ENCODE measurements around the gene CACNA1C.

The CACNA1C gene

DNA sequence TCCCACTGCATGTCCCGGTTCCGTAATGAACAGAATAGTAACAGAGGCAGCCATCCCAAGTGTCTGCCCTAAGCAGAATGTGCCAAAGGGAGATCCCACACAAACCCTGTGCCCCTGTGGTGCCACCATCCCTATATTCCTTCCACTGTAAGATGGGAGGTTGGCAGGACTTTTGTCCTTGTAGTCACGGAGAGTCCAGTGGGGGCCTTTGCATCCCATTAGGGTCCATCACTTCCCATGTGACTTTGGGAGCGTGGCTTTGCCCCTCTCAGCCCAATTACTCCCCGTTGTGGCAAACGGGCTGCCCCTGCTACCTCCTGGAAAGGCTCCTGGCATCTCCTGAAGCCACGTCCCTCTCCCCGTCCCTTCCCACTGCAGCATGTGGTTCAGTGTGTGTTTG is 552.5 kb downstream of the CACNA1C start:
- Histone ChIP-seq H3K27ac (no peak overlapping the region), H3K79me2 (ENCODE audit: insufficient read depth, low read depth) (no peaks in the 10 kb centered on the region), H3K36me3 (ENCODE audit: insufficient read depth) (no peaks in the 10 kb centered on the region), H3K4me2 (no peak overlapping the region), H3K27me3 (ENCODE audit: insufficient read depth, low read depth) (no peaks in the 10 kb centered on the region), H4K20me1 (ENCODE audit: insufficient read depth) (no peaks in the 10 kb centered on the region), H3K4me3 (IDR thresholded peaks at IDR 0.05; ENCODE audit: insufficient read depth, low read depth, low read length) (no peak overlapping the region), H3K9ac (no peak overlapping the region), H3K4me1 (ENCODE audit: low read depth, poor library complexity, severe bottlenecking) (no peaks in the 10 kb centered on the region), H2AFZ (ENCODE audit: low read depth) (no peak overlapping the region)
- TF ChIP-seq, protein P1, sequence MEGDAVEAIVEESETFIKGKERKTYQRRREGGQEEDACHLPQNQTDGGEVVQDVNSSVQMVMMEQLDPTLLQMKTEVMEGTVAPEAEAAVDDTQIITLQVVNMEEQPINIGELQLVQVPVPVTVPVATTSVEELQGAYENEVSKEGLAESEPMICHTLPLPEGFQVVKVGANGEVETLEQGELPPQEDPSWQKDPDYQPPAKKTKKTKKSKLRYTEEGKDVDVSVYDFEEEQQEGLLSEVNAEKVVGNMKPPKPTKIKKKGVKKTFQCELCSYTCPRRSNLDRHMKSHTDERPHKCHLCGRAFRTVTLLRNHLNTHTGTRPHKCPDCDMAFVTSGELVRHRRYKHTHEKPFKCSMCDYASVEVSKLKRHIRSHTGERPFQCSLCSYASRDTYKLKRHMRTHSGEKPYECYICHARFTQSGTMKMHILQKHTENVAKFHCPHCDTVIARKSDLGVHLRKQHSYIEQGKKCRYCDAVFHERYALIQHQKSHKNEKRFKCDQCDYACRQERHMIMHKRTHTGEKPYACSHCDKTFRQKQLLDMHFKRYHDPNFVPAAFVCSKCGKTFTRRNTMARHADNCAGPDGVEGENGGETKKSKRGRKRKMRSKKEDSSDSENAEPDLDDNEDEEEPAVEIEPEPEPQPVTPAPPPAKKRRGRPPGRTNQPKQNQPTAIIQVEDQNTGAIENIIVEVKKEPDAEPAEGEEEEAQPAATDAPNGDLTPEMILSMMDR (conservative IDR thresholded peaks at IDR 0.05; ENCODE audit: low read depth, low read length): no peak

- Histone ChIP-seq H3K27ac (no peak overlapping the region), H3K9ac (no peak overlapping the region), H2AFZ (ENCODE audit: low read depth) (no peak overlapping the region), H3K27me3 (ENCODE audit: insufficient read depth, low read depth) (no peaks in the 10 kb centered on the region), H3K4me2 (no peak overlapping the region), H4K20me1 (ENCODE audit: insufficient read depth) (no peaks in the 10 kb centered on the region), H3K36me3 (ENCODE audit: insufficient read depth) (no peaks in the 10 kb centered on the region), H3K79me2 (ENCODE audit: insufficient read depth, low read depth) (no peaks in the 10 kb centered on the region), H3K4me3 (IDR thresholded peaks at IDR 0.05; ENCODE audit: insufficient read depth, low read depth, low read length) (no peak overlapping the region), H3K4me1 (ENCODE audit: low read depth, poor library complexity, severe bottlenecking) (no peaks in the 10 kb centered on the region)
- TF ChIP-seq, protein P1 (conservative IDR thresholded peaks at IDR 0.05; ENCODE audit: low read depth, low read length): no peak
Observed at GRCh38 chr12:2606186-2606910, 553.6 kb downstream of the CACNA1C start.

- no peaks in the 10 kb centered on the region for H3K27me3 ChIP-seq (ENCODE audit: insufficient read depth, low read depth)
- TF ChIP-seq, protein P1 (conservative IDR thresholded peaks at IDR 0.05; ENCODE audit: low read depth, low read length): no peak
- no peaks in the 10 kb centered on the region for H4K20me1 ChIP-seq (ENCODE audit: insufficient read depth)
- H3K79me2 ChIP-seq (ENCODE audit: insufficient read depth, low read depth): no peaks in the 10 kb centered on the region
- no peak overlapping the region for H3K27ac ChIP-seq
- no peaks in the 10 kb centered on the region for H3K36me3 ChIP-seq (ENCODE audit: insufficient read depth)
- H3K9ac ChIP-seq: no peak overlapping the region
- no peak overlapping the region for H2AFZ ChIP-seq (ENCODE audit: low read depth)
- H3K4me2 ChIP-seq: no peak overlapping the region
- no peak overlapping the region for H3K4me3 ChIP-seq (IDR thresholded peaks at IDR 0.05; ENCODE audit: insufficient read depth, low read depth, low read length)
- H3K4me1 ChIP-seq (ENCODE audit: low read depth, poor library complexity, severe bottlenecking): no peaks in the 10 kb centered on the region
Observed at GRCh38 chr12:2607881-2608607, 555.3 kb downstream of the CACNA1C start.

DNA sequence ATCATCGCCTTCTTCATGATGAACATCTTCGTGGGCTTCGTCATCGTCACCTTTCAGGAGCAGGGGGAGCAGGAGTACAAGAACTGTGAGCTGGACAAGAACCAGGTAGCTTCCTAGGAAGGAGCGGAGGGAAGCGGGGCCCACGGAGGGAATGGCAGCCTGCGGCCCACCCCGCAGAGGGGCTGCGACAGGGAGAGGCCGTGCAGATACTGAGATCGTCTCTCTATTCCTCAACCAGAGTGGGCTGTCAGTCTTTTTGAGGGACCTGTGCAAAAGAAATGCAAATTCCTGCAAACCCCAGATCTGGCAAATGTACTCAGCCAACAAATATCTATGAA is 555.8 kb downstream of the CACNA1C start:
- TF ChIP-seq, protein P1 (conservative IDR thresholded peaks at IDR 0.05; ENCODE audit: low read depth, low read length): no peak
- Histone ChIP-seq H3K27me3 (ENCODE audit: insufficient read depth, low read depth) (no peaks in the 10 kb centered on the region), H3K4me1 (ENCODE audit: low read depth, poor library complexity, severe bottlenecking) (no peaks in the 10 kb centered on the region), H3K4me3 (IDR thresholded peaks at IDR 0.05; ENCODE audit: insufficient read depth, low read depth, low read length) (no peak overlapping the region), H3K27ac (no peak overlapping the region), H3K9ac (no peak overlapping the region), H4K20me1 (ENCODE audit: insufficient read depth) (no peaks in the 10 kb centered on the region), H3K4me2 (no peak overlapping the region), H3K79me2 (ENCODE audit: insufficient read depth, low read depth) (no peaks in the 10 kb centered on the region), H3K36me3 (ENCODE audit: insufficient read depth) (no peaks in the 10 kb centered on the region), H2AFZ (ENCODE audit: low read depth) (no peak overlapping the region)
